ENCODE results near the gene ZNF462.

Gene ZNF462

DNA sequence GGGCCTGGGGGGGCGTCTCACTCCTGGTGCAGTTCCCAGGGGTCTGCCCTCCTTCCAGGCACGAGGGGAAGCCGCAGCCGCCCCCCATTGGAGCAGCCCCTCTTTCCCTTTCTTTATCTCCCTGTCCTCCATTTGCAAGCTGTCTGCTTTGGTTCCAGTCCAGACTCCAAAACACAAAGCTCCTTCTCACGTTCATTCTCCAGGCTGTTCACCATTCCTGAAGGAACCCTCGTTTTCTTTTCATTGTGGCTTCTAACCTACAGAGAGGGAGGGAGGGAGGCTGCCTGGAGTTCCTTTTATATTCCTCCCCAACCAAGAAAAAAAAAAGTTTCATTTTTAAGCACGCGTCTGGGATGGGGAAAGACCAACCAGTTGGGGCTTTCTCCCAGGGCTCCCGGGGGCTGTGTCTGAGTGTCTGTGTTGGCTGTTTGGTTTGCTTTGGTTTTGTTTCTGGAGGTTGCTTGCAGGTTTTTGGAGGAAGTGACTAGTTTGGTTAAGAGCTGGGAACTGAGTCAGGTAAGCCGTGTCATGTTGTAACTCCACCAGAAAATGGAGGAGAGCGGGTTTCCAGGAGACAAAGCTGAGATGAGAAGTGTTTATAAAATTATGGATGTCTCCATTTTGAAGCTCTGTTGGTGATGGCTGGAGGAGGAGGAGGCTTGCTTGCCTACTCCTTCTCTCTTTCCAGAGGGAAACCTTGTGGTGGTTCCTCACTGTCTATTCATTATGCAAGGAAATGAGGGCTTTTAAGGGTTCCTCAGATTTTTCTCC is 1.6 kb downstream of the ZNF462 start:
- no peak for DNase-seq

GRCh38 chr9:106866243-106866642 is 3.3 kb downstream of the ZNF462 start:
- DNase-seq, result no peak

GRCh38 chr9:106867286-106867685 is 4.3 kb downstream of the ZNF462 start:
- no peak for DNase-seq

- no peak for DNase-seq
Measured at GRCh38 chr9:106868087-106868486, 5.1 kb downstream of the ZNF462 start.

GRCh38 chr9:106868565-106868964 is 5.6 kb downstream of the ZNF462 start:
- DNase-seq, result no peak

- no peak for DNase-seq
Measured at GRCh38 chr9:106869028-106869427, 6.1 kb downstream of the ZNF462 start.

DNA sequence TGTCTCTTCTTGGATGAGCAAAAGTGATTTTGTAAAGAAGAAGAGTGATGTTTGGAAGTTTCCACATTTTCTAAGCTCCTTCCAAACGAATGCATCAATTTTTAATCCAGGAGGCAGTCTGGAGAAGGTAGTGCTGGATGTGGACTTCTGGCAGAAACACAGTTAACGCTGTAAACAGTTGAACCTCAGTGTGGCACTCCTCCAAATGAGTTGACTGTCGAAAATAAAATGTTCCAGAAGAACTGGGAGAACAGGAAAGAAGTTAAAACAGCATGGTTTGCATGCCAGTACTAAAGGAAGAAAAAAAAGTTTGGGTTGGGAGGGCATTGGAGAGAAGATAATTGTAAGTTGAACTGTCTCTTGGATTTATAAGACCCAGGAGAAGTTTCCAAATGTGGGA is 6.5 kb downstream of the ZNF462 start:
- DNase-seq, result no peak

GRCh38 chr9:106872641-106873040 is 9.7 kb downstream of the ZNF462 start:
- DNase-seq, result no peak

DNA sequence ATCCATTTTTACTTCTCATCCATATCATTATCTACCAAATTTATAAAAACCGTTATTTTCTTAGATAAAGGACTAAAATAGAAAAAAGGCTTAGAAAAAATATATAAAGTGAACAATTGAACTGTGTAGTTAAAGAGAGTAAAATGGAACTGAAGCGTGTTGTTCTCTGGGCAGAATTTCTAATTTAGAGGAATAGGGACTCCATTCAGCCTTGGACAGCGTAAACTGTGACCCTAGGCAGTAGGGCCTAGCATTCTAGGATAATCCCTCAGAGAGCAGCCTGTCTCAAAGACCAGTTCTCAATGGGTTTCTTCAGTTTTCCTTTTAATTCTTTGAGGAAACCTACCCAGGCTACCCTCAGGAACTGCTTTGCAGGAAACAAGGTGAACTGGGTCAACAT is 11.1 kb downstream of the ZNF462 start:
- DNase-seq, result no peak

- DNase-seq, result no peak
Measured at GRCh38 chr9:106874652-106875051, 11.7 kb downstream of the ZNF462 start.

- DNase-seq, result no peak
Measured at GRCh38 chr9:106875529-106875928, 12.6 kb downstream of the ZNF462 start.

DNA sequence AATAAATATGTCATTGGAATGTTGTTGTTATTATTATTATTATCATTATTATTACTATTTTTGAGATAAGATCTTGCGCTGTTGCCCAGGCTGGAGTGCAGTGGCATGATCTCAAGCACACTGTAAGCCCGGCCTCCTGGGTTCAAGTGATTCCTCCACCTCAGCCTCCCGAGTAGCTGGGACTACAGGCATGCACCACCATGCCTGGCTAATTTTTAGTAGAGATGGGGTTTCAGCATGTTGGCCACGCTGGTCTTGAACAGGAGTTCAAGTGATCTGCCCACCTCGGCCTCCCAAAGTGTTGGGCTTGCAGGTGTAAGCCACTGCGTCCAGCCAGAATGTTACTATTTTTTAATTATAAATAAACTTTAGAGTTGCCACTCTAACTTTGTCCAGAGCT is 14.4 kb downstream of the ZNF462 start:
- no peak for DNase-seq

DNA sequence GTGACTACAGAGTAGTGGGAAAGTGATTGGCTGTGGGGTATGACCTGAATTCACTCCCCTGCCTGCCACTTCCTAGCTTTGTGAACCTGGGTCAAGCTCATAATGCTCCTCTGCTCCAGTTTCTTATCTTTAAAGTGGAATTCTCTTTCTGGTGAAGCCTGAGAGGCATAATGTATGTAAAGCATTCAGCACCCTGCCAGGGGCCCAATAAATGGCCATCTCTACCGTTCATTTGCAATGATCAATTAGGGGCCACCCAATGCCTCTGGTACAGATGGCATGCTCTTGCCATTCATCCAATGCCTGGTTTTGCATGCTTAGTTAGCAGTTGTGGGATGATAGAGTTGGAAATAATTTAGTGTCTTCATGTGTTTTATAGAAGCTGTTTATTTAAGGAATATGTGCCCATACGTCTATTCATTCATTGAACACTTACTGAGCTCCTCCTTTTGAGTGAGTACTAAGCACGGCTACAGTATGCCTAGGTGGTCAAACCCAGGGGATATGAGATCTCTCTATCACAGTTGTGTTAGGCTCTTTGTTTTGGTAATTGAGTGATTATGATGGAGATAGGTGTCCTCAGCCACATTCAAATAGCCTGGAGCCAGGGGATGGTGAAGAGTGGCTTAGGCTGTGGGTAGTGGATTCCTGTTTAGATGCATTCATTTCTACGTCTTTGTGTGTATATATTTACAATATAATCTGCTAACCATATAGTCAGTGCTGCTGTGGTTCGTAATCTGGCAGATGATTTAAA is 15.3 kb downstream of the ZNF462 start:
- no peak for DNase-seq

DNA sequence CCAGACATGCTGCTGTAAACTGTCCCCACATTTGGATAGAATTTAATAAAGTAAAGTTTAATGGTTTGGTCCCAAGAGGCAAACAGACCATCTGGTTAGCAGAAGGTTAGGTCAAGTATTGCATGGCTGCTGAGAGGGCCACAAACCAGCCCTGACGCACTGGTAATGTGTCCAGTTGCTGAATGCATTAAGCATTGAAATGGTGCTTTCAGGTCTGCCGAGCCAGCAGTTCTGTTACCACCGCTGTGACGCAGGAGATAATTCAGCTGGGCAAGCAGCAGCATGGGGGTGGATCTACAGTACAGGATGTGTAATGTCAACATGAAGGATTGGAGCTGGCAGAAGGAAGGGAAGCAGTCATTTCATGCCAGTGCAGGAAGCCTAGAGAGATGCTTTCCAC is 16.0 kb downstream of the ZNF462 start:
- no peak for DNase-seq

DNA sequence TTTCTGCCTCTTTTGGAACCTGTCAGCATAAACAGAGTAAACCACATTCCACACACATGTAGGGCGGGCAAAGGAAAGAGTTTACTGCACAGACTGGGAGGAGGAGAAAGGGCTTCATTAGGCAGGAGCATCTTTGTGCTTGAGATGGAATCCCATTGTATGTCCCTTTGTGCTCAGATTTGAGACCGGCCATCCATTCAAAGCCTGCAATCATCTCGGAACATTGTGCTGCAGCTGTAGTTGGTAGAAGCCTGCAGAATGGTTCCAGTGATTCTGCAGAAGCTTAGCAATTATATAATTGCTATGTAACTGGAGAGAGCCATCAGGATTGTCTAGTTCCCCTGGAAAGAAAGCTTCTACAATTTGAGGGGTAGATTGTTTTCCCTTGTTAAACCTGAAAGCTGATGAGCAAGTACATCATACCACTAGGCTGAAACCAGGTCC is 16.5 kb downstream of the ZNF462 start:
- no peak for DNase-seq

- no peak for DNase-seq
Measured at GRCh38 chr9:106880081-106880480, 17.1 kb downstream of the ZNF462 start.

DNA sequence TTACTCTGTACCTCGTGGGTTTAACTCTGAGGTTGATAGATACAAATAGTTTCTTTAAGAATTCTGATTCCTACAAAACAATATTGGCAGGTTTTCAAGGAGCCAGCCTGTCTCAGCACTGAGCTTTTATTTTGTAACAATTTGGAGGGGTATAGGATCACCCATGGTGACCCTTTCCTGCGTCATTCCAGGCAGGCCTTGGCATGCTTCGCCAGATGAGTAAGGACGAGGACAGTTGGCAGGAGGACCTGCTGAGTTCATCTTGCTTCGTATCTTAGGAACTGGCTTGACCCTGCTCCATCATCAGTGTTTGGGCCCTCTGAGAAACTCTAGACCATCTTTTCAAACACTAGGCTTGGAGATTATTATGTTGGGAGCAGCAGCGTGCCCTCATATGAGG is 17.9 kb downstream of the ZNF462 start:
- DNase-seq, result no peak

- no peak for DNase-seq
Measured at GRCh38 chr9:106883030-106883429, 20.1 kb downstream of the ZNF462 start.

GRCh38 chr9:106883626-106884190 is 20.7 kb downstream of the ZNF462 start:
- DNase-seq, result no peak

DNA sequence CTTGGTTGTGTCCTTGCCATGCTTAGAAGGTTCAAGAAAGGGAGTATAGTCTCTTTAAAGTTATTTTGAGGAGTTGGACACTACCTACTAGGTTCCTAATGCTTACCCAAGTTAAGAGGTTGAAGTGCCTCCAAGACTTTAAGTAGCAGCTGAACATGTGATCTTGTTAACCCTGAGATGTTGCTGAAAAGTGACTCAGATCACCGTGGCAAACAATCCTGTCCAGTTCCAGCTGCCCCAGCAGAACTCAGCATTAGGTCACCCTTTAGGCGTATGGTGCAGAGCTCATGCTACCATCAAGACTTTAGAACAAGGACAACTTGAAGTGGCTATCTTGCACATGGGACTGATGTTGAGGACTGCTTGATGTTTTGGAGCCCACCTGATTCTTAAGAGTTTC is 22.5 kb downstream of the ZNF462 start:
- DNase-seq, result no peak

- DNase-seq, result no peak
Measured at GRCh38 chr9:106886111-106887046, 23.4 kb downstream of the ZNF462 start.

DNA sequence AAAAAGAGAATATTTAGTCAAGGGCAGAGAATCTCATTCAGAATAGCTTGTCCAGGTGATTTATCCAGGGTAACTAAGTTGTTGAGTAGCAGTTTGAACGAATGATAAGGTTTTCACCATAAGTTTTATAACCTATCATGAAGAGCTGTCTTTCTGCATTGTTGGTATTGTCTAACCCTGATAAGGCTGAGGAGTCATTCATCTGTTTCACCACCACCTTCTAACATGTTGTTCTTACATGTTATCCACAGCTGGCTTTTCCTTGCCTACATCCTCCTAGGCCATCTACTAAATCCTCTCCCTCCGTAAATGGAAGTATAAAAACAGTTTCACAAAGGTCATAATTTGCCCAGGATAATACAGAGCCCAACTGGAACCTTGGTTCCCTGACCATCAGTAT is 24.1 kb downstream of the ZNF462 start:
- DNase-seq, result no peak

DNA sequence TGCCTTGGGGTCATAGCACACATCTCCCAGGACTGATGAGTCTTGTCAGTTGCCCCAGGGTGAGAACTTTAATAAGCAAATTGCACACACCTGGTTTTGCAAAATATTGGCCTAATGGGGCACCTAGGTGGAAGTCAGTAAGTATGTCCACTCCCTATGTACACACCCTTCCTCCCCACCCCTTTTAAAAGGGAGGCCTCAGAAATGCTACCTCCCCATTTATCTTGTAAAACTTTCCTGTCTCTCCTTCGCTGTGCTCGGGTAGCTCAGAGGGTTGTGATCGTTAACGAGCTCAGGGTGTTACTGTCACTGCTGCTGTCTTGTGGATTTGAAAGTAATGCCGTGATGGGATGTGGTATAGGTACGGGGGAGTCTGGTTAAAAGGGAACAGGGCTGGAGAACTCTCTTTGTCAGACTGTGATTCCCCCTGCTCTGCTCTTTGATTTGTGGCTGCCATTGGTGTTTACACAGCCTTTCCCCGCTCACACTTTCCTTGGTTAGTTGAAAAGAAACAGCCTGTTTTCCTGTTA is 26.2 kb downstream of the ZNF462 start:
- DNase-seq, result no peak
